Measurements from ENCODE around the gene XPC.
A peak's percentile ranks its signal among the peaks of the same experiment; 100 is the strongest.
"Not testable (repeated sequence)": the region's sequence is repeated elsewhere in the genome, so short reads cannot be mapped to it uniquely, and the experiment has no call there.

XPC gene

DNA sequence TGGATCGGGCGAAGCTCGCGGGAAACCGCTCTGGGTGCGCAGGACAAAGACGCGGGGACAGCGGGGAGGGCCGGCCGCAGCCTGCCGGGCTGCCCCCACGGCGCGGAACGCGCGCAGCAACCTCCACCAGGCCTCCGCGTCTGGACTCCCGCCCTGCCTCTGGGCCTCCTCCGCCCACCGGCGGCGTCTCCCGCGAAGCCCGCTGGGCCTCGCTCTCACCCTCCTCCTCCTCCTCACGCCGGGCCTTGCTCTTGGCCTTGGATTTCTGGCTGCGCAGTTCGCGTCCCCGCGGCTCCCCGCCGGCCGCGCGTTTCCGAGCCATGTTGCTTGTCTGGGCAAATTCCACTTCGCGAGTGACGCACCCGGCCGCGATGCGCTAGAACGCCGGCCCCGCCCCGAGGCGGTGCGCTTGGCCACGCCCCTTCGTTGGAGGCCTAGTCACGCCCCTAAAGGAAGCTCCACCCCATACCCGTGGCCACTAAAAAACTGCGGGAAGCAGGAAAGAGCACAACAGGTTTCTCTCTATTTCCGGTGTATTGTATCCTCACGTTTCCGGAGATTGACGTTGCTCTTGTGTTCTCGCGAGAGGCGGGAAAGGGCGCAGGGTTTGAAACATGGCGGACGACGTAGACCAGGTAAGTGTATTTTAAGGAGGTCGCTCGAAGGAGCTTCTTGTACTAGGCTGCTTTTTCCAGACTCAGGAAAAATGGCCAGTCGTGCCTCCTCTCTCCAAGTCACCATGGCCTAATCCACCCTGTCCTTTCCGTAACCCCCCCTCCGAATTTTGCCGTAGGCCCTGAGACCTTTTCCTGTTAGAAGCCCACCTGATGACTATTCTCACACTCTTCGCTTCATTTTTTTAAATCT, at the start of gene XPC, which contains the start of gene LSM3:
Gene XPC (minus strand): TSS at position 355 of the 867 bp plus-strand sequence. CDS start 33 bp downstream, at position 322.
Gene LSM3 (plus strand): TSS at position 571 of the 867 bp plus-strand sequence. CDS start 44 bp downstream, at position 615.
- peaks cover 70% of the 10 kb centered on the region for H3K4me1 Mint-ChIP-seq
- peak within 1 kb of the TSS; percentile 95 for H3K4me3 Mint-ChIP-seq
- H3K9me3 Mint-ChIP-seq, result no peaks in the 10 kb centered on the region
- H3K27ac Mint-ChIP-seq (ENCODE audit: low read depth), result peak within 1 kb of the TSS; percentile 100
- peak; percentile 88 for ATAC-seq (replicated peaks; ENCODE audit: extremely low read depth, poor library complexity, severe bottlenecking)
- peak; percentile 99 for DNase-seq (ENCODE audit: low spot score in 2 of 2)
- H3K27me3 Mint-ChIP-seq, result no peaks in the 10 kb centered on the region
- H3K36me3 Mint-ChIP-seq (ENCODE audit: insufficient read depth), result peaks cover 44% of the 10 kb centered on the region

GRCh38 chr3:14227856-14228255, 49.5 kb upstream of the XPC start:
- Mint-ChIP-seq H3K4me1 (no peaks in the 10 kb centered on the region), H3K27me3 (peaks cover 74% of the 10 kb centered on the region)

DNA sequence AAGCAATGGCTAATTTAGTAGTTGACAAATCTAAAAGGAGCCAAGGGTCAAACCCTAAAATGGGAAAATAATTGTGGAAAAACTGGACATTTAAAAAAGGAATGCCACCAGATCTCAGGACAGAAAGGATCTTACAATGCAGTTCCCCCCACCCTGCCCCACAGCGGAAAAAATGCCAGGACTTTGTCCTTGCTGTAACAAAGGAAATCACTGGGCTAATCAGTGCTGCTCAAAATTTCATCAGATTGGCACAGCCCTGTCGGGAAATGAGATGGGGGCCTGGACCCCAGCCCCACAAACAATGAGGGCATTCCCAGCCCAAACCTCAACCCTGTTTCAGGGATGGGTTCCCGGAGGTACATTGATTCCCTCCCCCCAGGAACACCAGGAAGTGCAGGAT, 48.0 kb upstream of the XPC start:
- H3K4me3 Mint-ChIP-seq; ATAC-seq (replicated peaks; ENCODE audit: extremely low read depth, poor library complexity, severe bottlenecking); H3K9me3 Mint-ChIP-seq; DNase-seq (ENCODE audit: low spot score in 2 of 2); H3K4me1 Mint-ChIP-seq; H3K27ac Mint-ChIP-seq (ENCODE audit: low read depth); H3K36me3 Mint-ChIP-seq (ENCODE audit: insufficient read depth): not testable (repeated sequence)
- peaks cover 73% of the 10 kb centered on the region for H3K27me3 Mint-ChIP-seq

More at GRCh38 chr3:14227856-14228255, 49.5 kb upstream of the XPC start:
- ATAC-seq (replicated peaks; ENCODE audit: extremely low read depth, poor library complexity, severe bottlenecking), result no peak
- no peaks in the 10 kb centered on the region for H3K36me3 Mint-ChIP-seq (ENCODE audit: insufficient read depth)
- no peak overlapping the region for H3K27ac Mint-ChIP-seq (ENCODE audit: low read depth)
- no peak for DNase-seq (ENCODE audit: low spot score in 2 of 2)
- no peak overlapping the region for H3K4me3 Mint-ChIP-seq
- no peaks in the 10 kb centered on the region for H3K9me3 Mint-ChIP-seq

GRCh38 chr3:14225421-14225820, 47.0 kb upstream of the XPC start:
- H3K27me3 Mint-ChIP-seq, result peaks cover 63% of the 10 kb centered on the region
- no peaks in the 10 kb centered on the region for H3K36me3 Mint-ChIP-seq (ENCODE audit: insufficient read depth)
- no peaks in the 10 kb centered on the region for H3K4me1 Mint-ChIP-seq
- DNase-seq (ENCODE audit: low spot score in 2 of 2), result no peak
- peaks cover 5% of the 10 kb centered on the region for H3K9me3 Mint-ChIP-seq
- no peak overlapping the region for H3K4me3 Mint-ChIP-seq
- no peak overlapping the region for H3K27ac Mint-ChIP-seq (ENCODE audit: low read depth)
- no peak for ATAC-seq (replicated peaks; ENCODE audit: extremely low read depth, poor library complexity, severe bottlenecking)

DNA sequence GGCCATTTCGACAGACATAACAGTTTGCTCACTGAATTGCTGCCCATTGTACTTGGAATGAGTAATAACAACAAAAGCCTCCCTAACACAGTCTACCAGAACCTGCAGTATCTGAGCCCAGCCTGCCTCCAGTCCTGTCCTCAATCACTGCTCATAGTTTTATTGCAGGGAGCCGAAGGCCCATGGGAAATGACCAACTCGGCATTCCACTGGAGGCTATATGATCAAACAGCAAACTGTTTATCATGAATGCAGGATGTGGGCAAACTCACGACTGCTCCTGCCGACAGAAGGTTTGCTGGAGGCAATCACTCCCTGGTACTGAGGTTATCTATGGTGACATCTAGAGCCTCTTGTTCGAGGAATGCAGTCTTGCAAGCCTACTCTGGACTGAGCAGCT, 46.5 kb upstream of the XPC start:
- H3K9me3 Mint-ChIP-seq, result peaks cover 5% of the 10 kb centered on the region
- ATAC-seq (replicated peaks; ENCODE audit: extremely low read depth, poor library complexity, severe bottlenecking) (no peak), DNase-seq (ENCODE audit: low spot score in 2 of 2) (no peak)
- no peak overlapping the region for H3K4me3 Mint-ChIP-seq
- H3K27ac Mint-ChIP-seq (ENCODE audit: low read depth), result no peak overlapping the region
- no peaks in the 10 kb centered on the region for H3K4me1 Mint-ChIP-seq
- H3K27me3 Mint-ChIP-seq, result peaks cover 58% of the 10 kb centered on the region
- H3K36me3 Mint-ChIP-seq (ENCODE audit: insufficient read depth), result no peaks in the 10 kb centered on the region

DNA sequence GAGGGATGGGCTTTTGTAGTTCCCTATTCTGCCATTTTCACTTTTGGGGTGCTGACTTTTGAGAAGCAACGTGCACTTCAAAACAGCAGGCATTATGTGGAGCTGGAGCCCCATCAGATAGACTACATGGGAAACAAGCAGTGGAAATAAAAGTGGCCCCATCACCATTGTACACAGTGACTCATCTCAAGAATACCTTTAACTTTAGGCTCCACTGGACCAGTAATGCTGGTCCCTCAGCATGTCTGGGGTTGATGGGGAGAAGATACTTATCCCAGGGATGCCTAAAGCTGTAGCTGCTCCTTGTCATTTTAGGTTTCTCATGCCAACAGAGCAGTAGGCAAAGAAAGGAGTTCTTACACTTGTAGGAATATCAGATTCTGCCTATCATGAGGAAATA, 45.2 kb upstream of the XPC start:
- Mint-ChIP-seq H3K27ac (ENCODE audit: low read depth) (no peak overlapping the region), H3K9me3 (peaks cover 5% of the 10 kb centered on the region), H3K36me3 (ENCODE audit: insufficient read depth) (no peaks in the 10 kb centered on the region), H3K4me1 (no peaks in the 10 kb centered on the region), H3K27me3 (peaks cover 55% of the 10 kb centered on the region), H3K4me3 (no peak overlapping the region)
- ATAC-seq (replicated peaks; ENCODE audit: extremely low read depth, poor library complexity, severe bottlenecking) (no peak), DNase-seq (ENCODE audit: low spot score in 2 of 2) (no peak)

- Mint-ChIP-seq H3K4me1 (no peaks in the 10 kb centered on the region), H3K36me3 (ENCODE audit: insufficient read depth) (no peaks in the 10 kb centered on the region), H3K9me3 (peaks cover 5% of the 10 kb centered on the region), H3K27me3 (peaks cover 49% of the 10 kb centered on the region), H3K4me3 (no peak overlapping the region), H3K27ac (ENCODE audit: low read depth) (no peak overlapping the region)
- DNase-seq (ENCODE audit: low spot score in 2 of 2), result no peak
- no peak for ATAC-seq (replicated peaks; ENCODE audit: extremely low read depth, poor library complexity, severe bottlenecking)
Observed at GRCh38 chr3:14222900-14223594, 44.6 kb upstream of the XPC start.

DNA sequence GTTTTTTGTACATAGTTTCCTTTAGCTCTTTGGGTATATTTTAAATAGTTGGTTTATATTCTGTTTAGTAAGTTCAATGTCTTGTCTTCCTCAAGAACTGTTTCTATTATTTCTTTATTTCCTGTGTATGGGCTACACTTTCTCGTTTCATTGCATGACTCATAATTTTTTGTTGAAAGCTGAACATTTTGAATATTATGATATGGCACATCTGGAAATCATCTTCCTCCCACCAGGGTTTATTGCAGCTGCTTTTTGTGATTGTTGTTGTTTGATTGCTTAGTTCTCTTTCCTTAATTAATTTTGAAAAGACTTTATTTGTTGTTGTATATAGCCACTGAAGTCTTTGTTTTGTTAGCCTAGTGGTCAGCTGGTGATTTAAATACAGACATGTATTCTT, 44.1 kb upstream of the XPC start:
- Mint-ChIP-seq H3K9me3 (peaks cover 5% of the 10 kb centered on the region), H3K27ac (ENCODE audit: low read depth) (no peak overlapping the region), H3K27me3 (peaks cover 44% of the 10 kb centered on the region), H3K4me1 (no peaks in the 10 kb centered on the region), H3K4me3 (no peak overlapping the region), H3K36me3 (ENCODE audit: insufficient read depth) (no peaks in the 10 kb centered on the region)
- no peak for ATAC-seq (replicated peaks; ENCODE audit: extremely low read depth, poor library complexity, severe bottlenecking)
- DNase-seq (ENCODE audit: low spot score in 2 of 2), result no peak

DNA sequence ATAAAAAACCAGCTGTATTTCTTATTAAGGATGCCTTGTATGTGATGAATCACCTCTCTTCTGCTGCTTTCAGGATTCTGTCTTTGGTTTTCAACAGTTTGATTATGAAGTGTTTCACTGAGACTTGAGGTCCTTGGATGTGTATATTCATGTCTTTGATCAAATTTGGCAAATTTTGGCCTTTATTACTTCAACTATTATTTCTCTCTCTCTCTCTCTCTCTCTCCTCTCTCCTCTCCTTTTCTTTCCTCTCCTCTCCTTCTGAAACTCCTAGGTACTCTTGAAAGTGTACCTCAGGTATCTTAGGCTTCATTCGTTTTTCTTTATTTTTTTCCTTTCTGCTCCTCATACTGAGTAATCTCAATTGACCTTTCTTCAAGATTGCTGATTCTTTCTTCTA, 43.5 kb upstream of the XPC start:
- no peak overlapping the region for H3K4me3 Mint-ChIP-seq
- H3K36me3 Mint-ChIP-seq (ENCODE audit: insufficient read depth), result no peaks in the 10 kb centered on the region
- no peak for ATAC-seq (replicated peaks; ENCODE audit: extremely low read depth, poor library complexity, severe bottlenecking)
- H3K4me1 Mint-ChIP-seq, result no peaks in the 10 kb centered on the region
- peaks cover 44% of the 10 kb centered on the region for H3K27me3 Mint-ChIP-seq
- H3K9me3 Mint-ChIP-seq, result peaks cover 5% of the 10 kb centered on the region
- H3K27ac Mint-ChIP-seq (ENCODE audit: low read depth), result no peak overlapping the region
- DNase-seq (ENCODE audit: low spot score in 2 of 2), result no peak

GRCh38 chr3:14220933-14221332, 42.5 kb upstream of the XPC start:
- H3K27me3 Mint-ChIP-seq, result peaks cover 39% of the 10 kb centered on the region
- H3K4me3 Mint-ChIP-seq, result no peak overlapping the region
- no peaks in the 10 kb centered on the region for H3K36me3 Mint-ChIP-seq (ENCODE audit: insufficient read depth)
- peaks cover 5% of the 10 kb centered on the region for H3K9me3 Mint-ChIP-seq
- DNase-seq (ENCODE audit: low spot score in 2 of 2), result no peak
- no peak overlapping the region for H3K27ac Mint-ChIP-seq (ENCODE audit: low read depth)
- no peak for ATAC-seq (replicated peaks; ENCODE audit: extremely low read depth, poor library complexity, severe bottlenecking)
- H3K4me1 Mint-ChIP-seq, result no peaks in the 10 kb centered on the region

DNA sequence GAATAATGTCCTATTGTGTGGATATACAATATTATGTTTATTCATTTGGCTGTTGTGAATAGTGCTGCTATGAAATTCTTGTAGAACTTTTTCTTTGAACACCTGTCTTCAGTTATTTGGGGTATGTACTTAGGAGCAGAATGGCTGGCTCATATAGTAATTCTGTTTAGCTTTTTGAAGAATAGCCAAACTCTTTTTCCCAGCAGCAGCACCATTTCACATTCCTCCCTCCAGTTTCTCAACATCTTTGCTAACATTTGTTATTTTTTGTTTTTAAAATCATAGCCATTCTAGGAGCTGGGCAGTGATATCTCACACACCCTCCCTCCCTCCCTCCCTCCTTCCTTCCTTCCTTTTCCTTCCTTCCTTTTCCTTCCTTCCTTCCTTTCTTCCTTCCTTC, 40.0 kb upstream of the XPC start:
- H3K4me1 Mint-ChIP-seq, result no peaks in the 10 kb centered on the region
- H3K9me3 Mint-ChIP-seq, result peaks cover 5% of the 10 kb centered on the region
- DNase-seq (ENCODE audit: low spot score in 2 of 2) (no peak), ATAC-seq (replicated peaks; ENCODE audit: extremely low read depth, poor library complexity, severe bottlenecking) (no peak)
- no peak overlapping the region for H3K4me3 Mint-ChIP-seq
- no peak overlapping the region for H3K27ac Mint-ChIP-seq (ENCODE audit: low read depth)
- peaks cover 19% of the 10 kb centered on the region for H3K27me3 Mint-ChIP-seq
- no peaks in the 10 kb centered on the region for H3K36me3 Mint-ChIP-seq (ENCODE audit: insufficient read depth)

GRCh38 chr3:14216257-14217048, 38.1 kb upstream of the XPC start:
- Mint-ChIP-seq H3K36me3 (ENCODE audit: insufficient read depth) (no peaks in the 10 kb centered on the region), H3K9me3 (no peaks in the 10 kb centered on the region), H3K4me1 (no peaks in the 10 kb centered on the region), H3K27ac (ENCODE audit: low read depth) (no peak overlapping the region), H3K27me3 (peaks cover 13% of the 10 kb centered on the region), H3K4me3 (no peak overlapping the region)
- DNase-seq (ENCODE audit: low spot score in 2 of 2), result no peak
- ATAC-seq (replicated peaks; ENCODE audit: extremely low read depth, poor library complexity, severe bottlenecking), result no peak
